Measurements from ENCODE around the gene DOK6. TPM values are rescaled to one million over a fixed set of nuclear protein-coding genes. Genes with fewer than 3 reads are reported as not detected.
"Not testable (repeated sequence)": the region's sequence is repeated elsewhere in the genome, so short reads cannot be mapped to it uniquely, and the experiment has no call there.

Gene DOK6
- polyA plus RNA-seq, 3 donors, result 17.1 to 21.7 (median 19.1) TPM

DNA sequence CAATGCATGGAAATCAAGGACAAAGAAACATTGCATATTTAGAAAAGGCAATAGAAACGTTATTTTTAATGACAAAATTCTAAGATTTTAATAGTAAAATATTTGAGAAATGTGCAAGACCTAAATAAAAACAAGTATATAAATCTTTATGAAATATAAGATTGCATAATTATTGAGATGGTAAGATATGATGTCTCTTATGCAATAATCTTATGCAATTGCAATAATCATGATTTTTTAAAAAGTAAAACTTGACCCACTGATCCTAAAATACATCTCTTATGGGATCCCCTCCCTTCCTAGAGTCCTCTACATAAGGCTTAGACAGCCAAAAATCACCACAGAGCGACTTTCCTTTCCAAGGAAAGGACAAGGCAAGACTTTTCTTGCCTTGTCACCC is 249.0 kb downstream of the DOK6 start:
- DNase-seq (ENCODE audit: extremely low read depth in 1 of 11, low read depth in 9 of 11, low spot score in 4 of 11), result no peak

DNA sequence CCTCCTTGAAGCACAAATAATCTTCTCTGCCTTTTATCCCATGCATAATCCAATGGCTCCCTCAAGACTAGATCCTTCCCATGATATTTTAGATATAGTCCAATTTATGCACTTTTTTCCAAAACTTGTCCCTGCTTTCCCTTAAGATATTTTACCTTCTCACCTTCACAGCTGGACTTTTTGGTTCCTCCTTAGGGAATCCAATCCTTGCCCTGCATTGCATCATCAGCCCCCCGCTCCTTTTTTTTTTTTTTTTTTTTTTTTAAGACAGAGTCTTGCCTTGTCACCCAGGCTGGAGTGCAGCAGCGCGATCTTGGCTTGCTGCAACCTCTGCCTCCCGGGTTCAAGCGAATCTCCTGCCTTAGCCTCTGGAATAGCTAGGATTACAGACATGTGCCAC is 250.6 kb downstream of the DOK6 start:
- DNase-seq (ENCODE audit: extremely low read depth in 1 of 11, low read depth in 9 of 11, low spot score in 4 of 11), result no peak

- no peak for DNase-seq (ENCODE audit: extremely low read depth in 1 of 11, low read depth in 9 of 11, low spot score in 4 of 11)
Measured at GRCh38 chr18:69655816-69656215, 255.1 kb downstream of the DOK6 start.

DNA sequence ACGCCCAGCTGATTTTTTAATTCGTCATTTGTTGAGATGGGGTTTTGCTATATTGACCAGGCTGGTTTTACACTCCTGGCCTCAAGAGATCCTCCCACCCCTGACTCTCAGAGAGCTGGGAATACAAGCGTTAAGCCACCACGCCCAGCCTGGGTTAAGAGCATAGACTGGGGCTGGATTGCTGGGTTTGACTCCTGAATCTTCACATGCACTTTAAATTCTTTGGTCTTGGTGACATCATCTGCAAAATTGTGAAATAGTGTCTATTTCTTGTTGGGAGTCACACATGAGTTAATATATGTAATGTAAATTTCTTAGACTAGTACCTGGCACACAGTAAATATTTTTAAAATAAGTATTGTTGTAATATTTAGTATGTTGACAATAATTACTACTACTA is 257.4 kb downstream of the DOK6 start:
- DNase-seq (ENCODE audit: extremely low read depth in 1 of 11, low read depth in 9 of 11, low spot score in 4 of 11), result no peak

DNA sequence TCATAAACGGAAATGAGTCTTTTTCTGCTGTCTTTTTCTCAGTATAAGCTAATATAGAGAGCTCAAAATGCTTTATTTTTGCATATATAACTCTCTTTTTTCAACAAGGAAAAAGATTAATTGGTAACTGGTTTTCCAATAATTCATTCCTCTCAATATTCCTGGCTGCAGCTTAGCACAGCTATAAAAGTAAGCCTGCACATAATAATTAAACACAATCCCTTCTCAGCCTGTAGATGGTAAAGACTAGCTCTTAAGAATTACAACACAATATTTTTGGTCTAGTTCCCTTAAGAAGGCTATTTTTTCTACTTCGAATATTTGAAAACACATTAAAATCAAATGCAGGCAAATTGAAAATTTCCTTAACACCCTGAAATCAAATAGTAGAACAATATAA is 258.0 kb downstream of the DOK6 start:
- DNase-seq (ENCODE audit: extremely low read depth in 1 of 11, low read depth in 9 of 11, low spot score in 4 of 11), result no peak

GRCh38 chr18:69659142-69659651 is 258.5 kb downstream of the DOK6 start:
- peak in 2 of 11 donors; percentile 13 to 19 for DNase-seq (ENCODE audit: extremely low read depth in 1 of 11, low read depth in 9 of 11, low spot score in 4 of 11)

GRCh38 chr18:69662090-69662489 is 261.4 kb downstream of the DOK6 start:
- DNase-seq (ENCODE audit: extremely low read depth in 1 of 11, low read depth in 9 of 11, low spot score in 4 of 11), result not testable (repeated sequence)

- no peak for DNase-seq (ENCODE audit: extremely low read depth in 1 of 11, low read depth in 9 of 11, low spot score in 4 of 11)
Measured at GRCh38 chr18:69664399-69664798, 263.7 kb downstream of the DOK6 start.

DNA sequence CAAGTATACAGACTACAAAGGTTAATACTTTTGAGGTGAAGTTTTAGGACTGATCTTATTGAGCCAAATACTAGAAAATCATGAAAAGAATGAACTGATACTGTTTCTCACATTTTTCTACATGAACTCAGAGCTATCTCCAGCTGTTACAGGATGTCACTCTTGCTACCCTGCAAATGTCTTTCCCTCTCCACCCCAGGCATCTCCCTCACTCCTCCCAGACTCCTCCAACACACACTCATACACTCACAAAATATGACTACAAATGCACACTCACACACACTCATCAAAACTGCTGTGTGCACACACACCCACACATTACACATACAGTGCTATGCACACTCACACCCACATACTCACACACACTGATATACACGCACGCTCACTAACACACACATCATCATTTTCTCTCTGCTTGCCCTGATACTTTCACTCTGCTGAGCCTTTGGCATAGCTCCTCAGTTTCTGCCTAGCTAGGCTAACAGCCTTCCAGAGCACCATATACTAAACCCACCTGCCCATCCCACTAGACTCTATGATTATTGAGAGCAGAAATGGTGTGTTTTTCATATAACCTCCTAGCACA is 273.7 kb downstream of the DOK6 start:
- no peak for DNase-seq (ENCODE audit: extremely low read depth in 1 of 11, low read depth in 9 of 11, low spot score in 4 of 11)

- DNase-seq (ENCODE audit: extremely low read depth in 1 of 11, low read depth in 9 of 11, low spot score in 4 of 11), result peak in 3 of 11 donors; percentile 19 to 25 (median 20)
Measured at GRCh38 chr18:69674966-69675365, 274.3 kb downstream of the DOK6 start.

- no peak for DNase-seq (ENCODE audit: extremely low read depth in 1 of 11, low read depth in 9 of 11, low spot score in 4 of 11)
Measured at GRCh38 chr18:69677595-69677994, 276.9 kb downstream of the DOK6 start.

GRCh38 chr18:69680123-69680522 is 279.4 kb downstream of the DOK6 start:
- DNase-seq (ENCODE audit: extremely low read depth in 1 of 11, low read depth in 9 of 11, low spot score in 4 of 11), result no peak

DNA sequence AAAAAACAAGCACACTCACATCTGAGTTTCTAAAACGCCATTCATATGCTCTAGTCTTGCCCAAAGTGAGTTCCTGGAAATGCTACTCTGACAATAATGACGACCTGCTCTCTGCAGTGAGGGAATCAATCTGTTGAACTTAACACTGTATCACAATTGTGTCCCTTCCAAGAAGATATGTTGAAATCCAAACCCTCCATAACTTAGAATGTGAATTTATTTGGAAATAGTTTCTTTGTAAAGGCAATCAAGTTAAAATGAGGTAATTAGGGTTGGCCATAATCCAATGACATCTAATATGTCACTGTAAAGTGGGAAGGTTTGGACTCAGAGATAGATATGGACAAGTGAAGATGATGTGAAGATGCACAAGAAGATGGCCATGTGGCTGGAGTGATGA is 282.5 kb downstream of the DOK6 start:
- DNase-seq (ENCODE audit: extremely low read depth in 1 of 11, low read depth in 9 of 11, low spot score in 4 of 11), result no peak

GRCh38 chr18:69684789-69685188 is 284.1 kb downstream of the DOK6 start:
- DNase-seq (ENCODE audit: extremely low read depth in 1 of 11, low read depth in 9 of 11, low spot score in 4 of 11), result no peak

DNA sequence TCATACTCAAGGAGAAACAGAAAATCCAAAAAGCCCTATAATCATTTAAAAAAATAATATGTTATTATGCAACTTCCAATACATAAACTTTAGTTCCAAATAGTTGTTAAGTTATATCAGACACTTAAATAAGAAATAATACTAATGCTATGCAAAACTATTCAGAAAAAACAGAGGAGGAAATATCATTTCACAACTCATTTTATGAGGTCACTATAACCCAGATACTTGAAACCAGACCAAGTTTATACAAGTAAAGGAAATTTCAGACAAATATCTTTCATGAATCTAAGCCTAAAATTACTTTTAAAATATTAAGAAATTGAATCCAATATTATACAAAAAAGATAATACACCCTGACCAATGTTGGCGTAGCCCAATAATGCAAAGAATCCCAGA is 286.2 kb downstream of the DOK6 start:
- no peak for DNase-seq (ENCODE audit: extremely low read depth in 1 of 11, low read depth in 9 of 11, low spot score in 4 of 11)

- DNase-seq (ENCODE audit: extremely low read depth in 1 of 11, low read depth in 9 of 11, low spot score in 4 of 11), result no peak
Measured at GRCh38 chr18:69689121-69689759, 288.6 kb downstream of the DOK6 start.

- DNase-seq (ENCODE audit: extremely low read depth in 1 of 11, low read depth in 9 of 11, low spot score in 4 of 11), result no peak
Measured at GRCh38 chr18:69691008-69691760, 290.5 kb downstream of the DOK6 start.

GRCh38 chr18:69697069-69697468 is 296.4 kb downstream of the DOK6 start:
- DNase-seq (ENCODE audit: extremely low read depth in 1 of 11, low read depth in 9 of 11, low spot score in 4 of 11), result no peak

DNA sequence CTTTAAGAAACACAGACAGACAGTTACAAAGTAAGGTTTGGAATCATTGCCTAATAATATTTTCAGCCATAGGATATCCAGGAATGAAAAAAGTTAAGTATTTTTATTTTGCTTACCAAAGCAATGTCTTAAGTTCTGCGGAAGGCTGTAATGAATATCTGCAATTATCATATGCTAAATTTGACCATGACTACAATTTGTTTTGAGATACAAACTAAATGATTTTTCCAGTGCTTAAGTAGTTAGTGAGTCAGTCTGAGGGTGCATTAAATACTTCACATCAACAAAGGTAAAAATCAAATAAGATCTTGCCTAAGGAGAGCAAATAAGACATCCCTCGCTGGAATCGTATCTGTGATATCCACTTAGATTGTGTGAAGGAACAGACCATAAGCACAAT is 297.0 kb downstream of the DOK6 start:
- DNase-seq (ENCODE audit: extremely low read depth in 1 of 11, low read depth in 9 of 11, low spot score in 4 of 11), result no peak

DNA sequence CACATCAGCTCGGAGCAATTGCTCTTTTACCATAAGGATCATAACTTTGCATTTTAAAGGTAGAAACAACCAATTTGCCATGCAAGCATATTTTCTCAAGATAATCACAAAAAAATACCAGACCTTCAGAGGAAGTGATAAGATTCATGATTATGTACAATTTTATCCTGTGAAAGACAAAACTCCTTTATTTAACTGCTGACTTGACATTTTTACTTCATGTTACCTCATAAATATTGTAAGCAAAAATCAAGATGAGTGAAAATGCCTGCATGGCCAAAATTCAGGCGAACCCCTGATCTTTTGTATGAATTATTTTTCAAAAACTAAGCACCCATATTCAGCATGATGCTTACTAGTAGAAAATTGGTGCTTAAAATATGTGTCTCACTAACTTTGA is 300.6 kb downstream of the DOK6 start:
- no peak for DNase-seq (ENCODE audit: extremely low read depth in 1 of 11, low read depth in 9 of 11, low spot score in 4 of 11)
